Measurements from ENCODE around the gene DND1. TPM values are rescaled to one million over a fixed set of nuclear protein-coding genes. Genes with fewer than 3 reads are reported as not detected.

DND1 gene

GRCh38 chr5:140622301-140622700, 51.1 kb downstream of the DND1 start:
- H3K27ac ChIP-seq (replicated peaks; ENCODE audit: low read length): no peak overlapping the region
- no peak overlapping the region for H3K4ac ChIP-seq (ENCODE audit: low read length)
- H3K23ac ChIP-seq (ENCODE audit: low read depth, low read length, poor library complexity): no peak overlapping the region
- no peak overlapping the region for H2BK12ac ChIP-seq (ENCODE audit: low read length)
- DNase-seq (ENCODE audit: low spot score): no peak
- no peak overlapping the region for H2BK5ac ChIP-seq (ENCODE audit: low read length)
- no peak overlapping the region for H2AFZ ChIP-seq (ENCODE audit: low read length)
- H3K36me3 ChIP-seq (replicated peaks in 1 of 2; ENCODE audit: control insufficient read depth in 2 of 2, insufficient read depth in 2 of 2, low read length in 2 of 2): no peaks in the 10 kb centered on the region
- no CpG with 5 or more reads among the region's 3 CpGs for WGBS, 2 donors (ENCODE audit: extremely low coverage in 2 of 2, insufficient read length in 2 of 2, insufficient replicate concordance in 1 of 2)
- peaks cover 0 to 5% of the 10 kb centered on the region in 2 donors for H3K9me3 ChIP-seq (replicated peaks in 1 of 2; ENCODE audit: control insufficient read depth in 2 of 2, insufficient read depth in 1 of 2, low read depth in 1 of 2, low read length in 2 of 2)
- H3K4me3 ChIP-seq (ENCODE audit: low read length in 2 of 2): no peak overlapping the region
- no peak overlapping the region for H2BK15ac ChIP-seq (ENCODE audit: low read length)
- H2AK5ac ChIP-seq (ENCODE audit: low read depth, low read length): no peak overlapping the region
- H3K27me3 ChIP-seq (ENCODE audit: control insufficient read depth in 3 of 3, insufficient read depth in 3 of 3, low read depth in 1 of 3, low read length in 3 of 3): peaks cover 0 to 3% (median 0%) of the 10 kb centered on the region in 3 experiments
- H4K8ac ChIP-seq (ENCODE audit: low read depth, low read length): no peak overlapping the region
- no peak overlapping the region for H3K9ac ChIP-seq (ENCODE audit: low read depth, low read length, poor library complexity)
- no peak overlapping the region for H2BK120ac ChIP-seq (ENCODE audit: low read depth, low read length)
- H3K4me2 ChIP-seq (ENCODE audit: insufficient read depth, low read length, poor library complexity, severe bottlenecking): no peak overlapping the region
- no peak overlapping the region for H3K14ac ChIP-seq (ENCODE audit: low read length)
- H3K79me1 ChIP-seq (ENCODE audit: low read depth, low read length): no peaks in the 10 kb centered on the region
- no peaks in the 10 kb centered on the region for H3K4me1 ChIP-seq (ENCODE audit: control insufficient read depth in 2 of 2, insufficient read depth in 1 of 2, low read depth in 1 of 2, low read length in 2 of 2)
- H3K18ac ChIP-seq (ENCODE audit: low read length): no peak overlapping the region
- no peak overlapping the region for H4K91ac ChIP-seq (ENCODE audit: low read depth, low read length, poor library complexity)

Small RNA genes within 50 kb of the gene (small RNA-seq; reads per million reads assigned to genes)
- gene VTRNA1-1 (ENCODE audit: insufficient read depth): 313 reads per million, percentile 98 among the genes with 10 or more reads in this experiment
- gene VTRNA1-2 (ENCODE audit: insufficient read depth): not detected

All from neuronal stem cell (in vitro differentiated cells).